Muscle layer of duodenum (tissue), 2 donors: ENCODE data around the gene C5AR2.
"Not testable (repeated sequence)": the region's sequence is repeated elsewhere in the genome, so short reads cannot be mapped to it uniquely, and the experiment has no call there.

Experiments used
- H3K27ac ChIP-seq: one replicate; pipeline ENCODE4 v1.7.0; 2013; ENCODE audit warnings: mild to moderate bottlenecking, low read length
- H3K27me3 ChIP-seq: one replicate; pipeline ENCODE4 v1.7.0; 2013; ENCODE audit warnings: low read depth, mild to moderate bottlenecking, control low read depth, low read length
- H3K36me3 ChIP-seq, 2 donors: one replicate each; pipeline ENCODE4 v1.7.0; 2013; ENCODE audit warnings: low read length in 2 of 2, control low read depth in 1 of 2, mild to moderate bottlenecking in 1 of 2; ENCODE audit not compliant: insufficient read depth in 2 of 2, control insufficient read depth in 1 of 2
- H3K4me1 ChIP-seq, 2 donors: one replicate each; pipeline ENCODE4 v1.7.0; 2013; ENCODE audit warnings: low read length in 2 of 2, mild to moderate bottlenecking in 2 of 2, control low read depth in 1 of 2, moderate library complexity in 1 of 2; ENCODE audit not compliant: insufficient read depth in 2 of 2, control insufficient read depth in 1 of 2
- H3K4me3 ChIP-seq, 2 donors: one replicate each; pipeline ENCODE4 v1.7.0; 2013; ENCODE audit warnings: low read length in 2 of 2, low read depth in 1 of 2, mild to moderate bottlenecking in 1 of 2
- H3K9me3 ChIP-seq, 2 donors: one replicate each; pipeline ENCODE4 v1.7.0; 2013; ENCODE audit warnings: low read length in 2 of 2, control low read depth in 1 of 2, mild to moderate bottlenecking in 1 of 2; ENCODE audit not compliant: control insufficient read depth in 1 of 2
- donor health status: healthy.

C5AR2 gene

GRCh38 chr19:47378246-47378645, 46.3 kb downstream of the C5AR2 start:
- no peaks in the 10 kb centered on the region for H3K9me3 ChIP-seq
- no peaks in the 10 kb centered on the region for H3K4me1 ChIP-seq
- no peak overlapping the region for H3K27ac ChIP-seq
- H3K27me3 ChIP-seq, result no peaks in the 10 kb centered on the region
- H3K4me3 ChIP-seq, result no peak overlapping the region
- H3K36me3 ChIP-seq, result peaks cover 44 to 88% of the 10 kb centered on the region in 2 donors

- H3K27me3 ChIP-seq, result no peaks in the 10 kb centered on the region
- no peak overlapping the region for H3K4me3 ChIP-seq
- peaks cover 37 to 76% of the 10 kb centered on the region in 2 donors for H3K36me3 ChIP-seq
- no peak overlapping the region for H3K27ac ChIP-seq
- no peaks in the 10 kb centered on the region for H3K9me3 ChIP-seq
- no peaks in the 10 kb centered on the region for H3K4me1 ChIP-seq
Observed at GRCh38 chr19:47379381-47379938, 47.5 kb downstream of the C5AR2 start.

- no peak overlapping the region for H3K4me3 ChIP-seq
- H3K27ac ChIP-seq, result no peak overlapping the region
- H3K9me3 ChIP-seq, result no peaks in the 10 kb centered on the region
- H3K27me3 ChIP-seq, result no peaks in the 10 kb centered on the region
- H3K4me1 ChIP-seq, result no peaks in the 10 kb centered on the region
- peaks cover 31 to 65% of the 10 kb centered on the region in 2 donors for H3K36me3 ChIP-seq
Observed at GRCh38 chr19:47380559-47380958, 48.6 kb downstream of the C5AR2 start.

GRCh38 chr19:47381121-47381520, 49.1 kb downstream of the C5AR2 start:
- Histone ChIP-seq H3K27me3 (no peaks in the 10 kb centered on the region), H3K4me1 (no peaks in the 10 kb centered on the region), H3K9me3 (no peaks in the 10 kb centered on the region), H3K4me3 (no peak overlapping the region), H3K36me3 (peaks cover 29 to 59% of the 10 kb centered on the region in 2 donors), H3K27ac (no peak overlapping the region)

GRCh38 chr19:47381653-47382279, 49.8 kb downstream of the C5AR2 start:
- Histone ChIP-seq H3K9me3 (no peaks in the 10 kb centered on the region), H3K4me3 (no peak overlapping the region), H3K27ac (no peak overlapping the region), H3K27me3 (no peaks in the 10 kb centered on the region), H3K4me1 (no peaks in the 10 kb centered on the region), H3K36me3 (peaks cover 23 to 52% of the 10 kb centered on the region in 2 donors)

- H3K4me3 ChIP-seq, H3K9me3 ChIP-seq, H3K4me1 ChIP-seq, H3K27me3 ChIP-seq, H3K27ac ChIP-seq: not testable (repeated sequence)
- H3K36me3 ChIP-seq, result peaks cover 23 to 35% of the 10 kb centered on the region in 2 donors
Observed at GRCh38 chr19:47383890-47384289, 51.9 kb downstream of the C5AR2 start.

GRCh38 chr19:47384533-47384932, 52.6 kb downstream of the C5AR2 start:
- peaks cover 23 to 30% of the 10 kb centered on the region in 2 donors for H3K36me3 ChIP-seq
- not testable (repeated sequence) for H3K4me1 ChIP-seq, H3K27me3 ChIP-seq, H3K9me3 ChIP-seq, H3K4me3 ChIP-seq, H3K27ac ChIP-seq

GRCh38 chr19:47386582-47386981, 54.6 kb downstream of the C5AR2 start:
- not testable (repeated sequence) for H3K27me3 ChIP-seq, H3K4me3 ChIP-seq, H3K36me3 ChIP-seq, H3K4me1 ChIP-seq, H3K27ac ChIP-seq, H3K9me3 ChIP-seq

- H3K4me3 ChIP-seq, H3K27me3 ChIP-seq, H3K9me3 ChIP-seq, H3K36me3 ChIP-seq, H3K27ac ChIP-seq, H3K4me1 ChIP-seq: not testable (repeated sequence)
Observed at GRCh38 chr19:47387623-47388022, 55.6 kb downstream of the C5AR2 start.

- not testable (repeated sequence) for H3K36me3 ChIP-seq, H3K27ac ChIP-seq, H3K4me1 ChIP-seq, H3K27me3 ChIP-seq, H3K4me3 ChIP-seq, H3K9me3 ChIP-seq
Observed at GRCh38 chr19:47388721-47389120, 56.7 kb downstream of the C5AR2 start.

- Histone ChIP-seq H3K27ac (no peak overlapping the region), H3K36me3 (no peaks in the 10 kb centered on the region), H3K9me3 (no peaks in the 10 kb centered on the region), H3K4me1 (no peaks in the 10 kb centered on the region), H3K4me3 (no peak overlapping the region), H3K27me3 (no peaks in the 10 kb centered on the region)
Observed at GRCh38 chr19:47389150-47389556, 57.2 kb downstream of the C5AR2 start.
